Muscle of leg (tissue), 11 donors: Measurements from ENCODE around the gene GPR15LG. TPM values are rescaled to one million over a fixed set of nuclear protein-coding genes. Genes with fewer than 3 reads are reported as not detected.

Experiments used
- DNase-seq: peaks from one replicate; pipeline ENCODE4 v3.0.0; 2013
- H3K27ac ChIP-seq: one replicate; pipeline ENCODE4 v1.5.1; 2013; ENCODE audit warnings: mild to moderate bottlenecking, low read length, control low read depth
- H3K27me3 ChIP-seq: one replicate; pipeline ENCODE4 v1.6.1; 2013; ENCODE audit warnings: low read length; ENCODE audit not compliant: control insufficient read depth, insufficient read depth
- H3K36me3 ChIP-seq: one replicate; pipeline ENCODE4 v1.6.1; 2013; ENCODE audit warnings: low read length; ENCODE audit not compliant: control insufficient read depth, insufficient read depth
- H3K4me1 ChIP-seq: one replicate; pipeline ENCODE4 v1.6.1; 2013; ENCODE audit warnings: low read length; ENCODE audit not compliant: control insufficient read depth, insufficient read depth
- H3K4me3 ChIP-seq: one replicate; pipeline ENCODE4 v1.5.1; 2013; ENCODE audit warnings: low read length, control low read depth
- H3K9me3 ChIP-seq: replicated peaks from 2 replicates; pipeline ENCODE4 v1.6.1; 2013; ENCODE audit warnings: low read depth, low read length; ENCODE audit not compliant: control insufficient read depth
- WGBS: methylation state at CpG from one replicate; pipeline ENCODE4 v1.1.5; 2013; ENCODE audit warnings: missing lambda C conversion rate; ENCODE audit not compliant: insufficient coverage; 5-methylcytosine and 5-hydroxymethylcytosine counted together
- polyA plus RNA-seq, 8 donors: library from polyadenylated mRNA; unstranded; fragments of 120-200 nt; gene quantifications; one replicate each; pipeline versions ENCODE4 v1.2.1 to v1.2.3, GENCODE V29; 2013; ENCODE audit warnings: inconsistent platforms in 1 of 8, low replicate concordance in 1 of 8; ENCODE audit not compliant: insufficient read length in 8 of 8, insufficient read depth in 1 of 8
- total RNA-seq: library from RNA; stranded (reverse); fragments of 120-200 nt; gene quantifications from one replicate; pipeline ENCODE4 v1.2.4, GENCODE V29; 2013

GPR15LG gene
- total and polyA plus RNA-seq, 9 donors: not detected

- Histone ChIP-seq H3K27ac (no peak overlapping the region), H3K27me3 (no peaks in the 10 kb centered on the region), H3K4me1 (no peaks in the 10 kb centered on the region), H3K36me3 (no peaks in the 10 kb centered on the region), H3K9me3 (no peaks in the 10 kb centered on the region), H3K4me3 (no peak overlapping the region)
- WGBS: 46% methylated on average over 2 of the region's 4 CpGs
- DNase-seq: no peak
These were observed 54.2 kb downstream of the GPR15LG start for GRCh38 chr10:84227810-84228209.

DNA sequence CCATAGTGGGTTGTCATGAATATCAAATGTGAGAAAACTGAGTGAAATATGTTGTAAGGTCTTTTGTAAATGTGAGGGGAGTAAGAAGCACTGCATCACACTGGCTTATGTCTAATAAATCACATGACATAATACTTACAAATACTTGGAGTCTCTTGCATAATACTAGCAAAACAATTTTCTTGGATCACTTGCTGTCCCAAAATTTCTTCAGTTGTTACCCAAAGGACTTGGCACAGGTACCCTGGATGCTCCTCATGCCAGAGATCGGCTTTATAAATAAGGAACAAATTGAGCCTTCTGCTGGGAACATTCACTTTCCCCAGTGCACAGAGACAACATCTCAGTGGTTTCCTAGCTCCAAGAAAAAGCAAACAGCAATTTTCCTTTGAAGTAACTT lies 56.8 kb downstream of the GPR15LG start:
- 80% methylated on average over 1 of the region's 1 CpG for WGBS
- no peak overlapping the region for H3K4me3 ChIP-seq
- no peaks in the 10 kb centered on the region for H3K36me3 ChIP-seq
- H3K4me1 ChIP-seq: no peaks in the 10 kb centered on the region
- H3K27me3 ChIP-seq: no peaks in the 10 kb centered on the region
- no peaks in the 10 kb centered on the region for H3K9me3 ChIP-seq
- no peak overlapping the region for H3K27ac ChIP-seq
- no peak for DNase-seq

DNA sequence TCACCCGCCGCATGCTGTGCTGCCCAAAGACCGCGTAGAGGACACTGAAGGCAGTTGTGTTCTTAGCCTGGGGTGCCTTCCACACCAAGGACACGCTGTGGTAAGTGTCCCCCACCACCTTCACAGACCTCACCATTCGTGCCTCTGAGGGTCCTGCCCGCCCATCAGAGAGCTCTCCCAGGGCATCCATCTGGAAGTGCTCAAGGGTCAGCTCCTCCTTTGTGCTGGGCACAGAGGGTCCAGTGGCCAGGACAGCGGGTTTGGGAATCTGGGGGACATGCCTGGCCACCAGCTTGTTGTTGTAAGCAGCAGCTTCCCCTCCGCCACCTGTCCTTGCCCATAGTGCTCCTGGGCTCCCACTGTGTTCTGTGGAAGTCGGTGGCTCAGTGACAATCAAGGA lies 58.8 kb downstream of the GPR15LG start:
- Histone ChIP-seq H3K27me3 (peaks cover 4% of the 10 kb centered on the region), H3K36me3 (no peaks in the 10 kb centered on the region), H3K4me3 (no peak overlapping the region), H3K27ac (no peak overlapping the region), H3K9me3 (no peaks in the 10 kb centered on the region), H3K4me1 (no peaks in the 10 kb centered on the region)
- 88% methylated on average over 10 of the region's 10 CpGs for WGBS
- DNase-seq: no peak

DNA sequence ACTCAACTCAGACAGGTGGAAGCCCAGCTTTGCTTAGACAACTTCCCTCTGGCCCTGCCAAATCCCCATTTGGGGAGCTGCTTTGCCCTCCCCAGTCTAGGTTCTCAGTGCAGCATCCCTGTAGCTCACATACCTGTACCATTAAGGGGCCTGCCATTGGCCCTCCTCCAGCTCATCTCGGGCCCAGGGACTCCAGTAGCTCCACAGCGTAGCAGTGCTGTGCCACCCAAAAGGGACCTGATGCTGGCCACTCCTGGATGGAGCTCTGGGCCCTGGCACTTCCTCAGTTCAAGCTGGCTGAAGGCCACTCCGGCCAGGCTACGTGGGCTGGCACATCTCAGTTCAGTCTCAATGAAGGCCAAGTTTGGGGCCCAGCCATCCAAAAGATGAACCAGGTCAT lies 60.3 kb downstream of the GPR15LG start:
- no peak for DNase-seq
- peaks cover 4% of the 10 kb centered on the region for H3K27me3 ChIP-seq
- no peaks in the 10 kb centered on the region for H3K36me3 ChIP-seq
- no peak overlapping the region for H3K27ac ChIP-seq
- H3K9me3 ChIP-seq: no peaks in the 10 kb centered on the region
- H3K4me3 ChIP-seq: no peak overlapping the region
- no peaks in the 10 kb centered on the region for H3K4me1 ChIP-seq
- 91% methylated on average over 4 of the region's 4 CpGs for WGBS

GRCh38 chr10:84234479-84234878 lies 60.9 kb downstream of the GPR15LG start:
- no peak for DNase-seq
- Histone ChIP-seq H3K27me3 (peaks cover 4% of the 10 kb centered on the region), H3K4me1 (no peaks in the 10 kb centered on the region), H3K36me3 (no peaks in the 10 kb centered on the region), H3K27ac (no peak overlapping the region), H3K9me3 (no peaks in the 10 kb centered on the region), H3K4me3 (no peak overlapping the region)
- WGBS: 89% methylated on average over 3 of the region's 4 CpGs

Other genes with a start within 250 kb of the GPR15LG start
- 109 TPM for gene GHITM, start 34.3 kb upstream of the GPR15LG start, total RNA-seq
- 100 to 1,000 TPM in 6 of 8 donors, 10 to 100 TPM in 2; 95.8 to 115 (median 105) TPM for gene GHITM, start 34.3 kb upstream of the GPR15LG start, polyA plus RNA-seq
- 0.27 TPM for gene CDHR1, start 20.7 kb downstream of the GPR15LG start, total RNA-seq
- 1 to 10 TPM in 1 of 8 donors, under 1 TPM in 7; 0.22 to 1.4 (median 0.56) TPM for gene CDHR1, start 20.7 kb downstream of the GPR15LG start, polyA plus RNA-seq
- not detected for gene LRIT2, start 51.7 kb downstream of the GPR15LG start, total RNA-seq
- gene LRIT2, start 51.7 kb downstream of the GPR15LG start, polyA plus RNA-seq: not detected
- gene LRIT1, start 67.7 kb downstream of the GPR15LG start, total RNA-seq: not detected
- not detected for gene LRIT1, start 67.7 kb downstream of the GPR15LG start, polyA plus RNA-seq
- gene RGR, start 71.3 kb downstream of the GPR15LG start, total RNA-seq: 11.9 TPM
- gene RGR, start 71.3 kb downstream of the GPR15LG start, polyA plus RNA-seq: 10 to 100 TPM in 7 of 8 donors, 1 to 10 TPM in 1; 6.1 to 20.7 (median 14.5) TPM
- 44.1 TPM for gene CCSER2, start 154.8 kb downstream of the GPR15LG start, total RNA-seq
- 10 to 100 TPM; 29.1 to 41.7 (median 36.7) TPM for gene CCSER2, start 154.8 kb downstream of the GPR15LG start, polyA plus RNA-seq